ENCODE results near the gene DAZ1. TPM values are rescaled to one million over a fixed set of nuclear protein-coding genes. Genes with fewer than 3 reads are reported as not detected.

DAZ1 gene, protein sequence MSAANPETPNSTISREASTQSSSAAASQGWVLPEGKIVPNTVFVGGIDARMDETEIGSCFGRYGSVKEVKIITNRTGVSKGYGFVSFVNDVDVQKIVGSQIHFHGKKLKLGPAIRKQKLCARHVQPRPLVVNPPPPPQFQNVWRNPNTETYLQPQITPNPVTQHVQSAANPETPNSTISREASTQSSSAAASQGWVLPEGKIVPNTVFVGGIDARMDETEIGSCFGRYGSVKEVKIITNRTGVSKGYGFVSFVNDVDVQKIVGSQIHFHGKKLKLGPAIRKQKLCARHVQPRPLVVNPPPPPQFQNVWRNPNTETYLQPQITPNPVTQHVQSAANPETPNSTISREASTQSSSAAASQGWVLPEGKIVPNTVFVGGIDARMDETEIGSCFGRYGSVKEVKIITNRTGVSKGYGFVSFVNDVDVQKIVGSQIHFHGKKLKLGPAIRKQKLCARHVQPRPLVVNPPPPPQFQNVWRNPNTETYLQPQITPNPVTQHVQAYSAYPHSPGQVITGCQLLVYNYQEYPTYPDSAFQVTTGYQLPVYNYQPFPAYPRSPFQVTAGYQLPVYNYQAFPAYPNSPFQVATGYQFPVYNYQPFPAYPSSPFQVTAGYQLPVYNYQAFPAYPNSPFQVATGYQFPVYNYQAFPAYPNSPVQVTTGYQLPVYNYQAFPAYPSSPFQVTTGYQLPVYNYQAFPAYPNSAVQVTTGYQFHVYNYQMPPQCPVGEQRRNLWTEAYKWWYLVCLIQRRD
- not detected in 2 replicates for total RNA-seq

DNA sequence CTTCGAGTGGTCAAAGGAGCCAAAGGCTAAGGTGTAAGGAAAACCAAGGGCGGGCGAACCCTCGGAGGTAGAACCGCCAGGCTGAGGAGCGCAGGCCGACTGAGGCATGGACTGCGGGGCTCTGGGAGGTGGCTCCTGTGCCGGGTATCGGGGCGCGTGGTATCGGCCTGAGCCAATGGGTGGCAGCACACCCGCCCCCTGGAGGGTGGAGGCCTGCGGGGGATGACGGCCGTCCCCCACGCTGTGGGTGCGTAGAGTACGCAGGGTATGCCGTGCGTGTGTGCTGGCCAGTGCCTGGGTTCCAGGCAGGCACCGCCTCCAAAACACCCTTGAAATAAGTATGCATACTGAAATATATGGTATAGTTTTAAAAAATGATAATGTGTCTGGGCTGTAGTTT, at the start of gene DAZ1:
TSS of gene DAZ1 (minus strand) at position 101 of the 400 bp plus-strand sequence. CDS start 208 bp downstream, outside the sequence.

DNA sequence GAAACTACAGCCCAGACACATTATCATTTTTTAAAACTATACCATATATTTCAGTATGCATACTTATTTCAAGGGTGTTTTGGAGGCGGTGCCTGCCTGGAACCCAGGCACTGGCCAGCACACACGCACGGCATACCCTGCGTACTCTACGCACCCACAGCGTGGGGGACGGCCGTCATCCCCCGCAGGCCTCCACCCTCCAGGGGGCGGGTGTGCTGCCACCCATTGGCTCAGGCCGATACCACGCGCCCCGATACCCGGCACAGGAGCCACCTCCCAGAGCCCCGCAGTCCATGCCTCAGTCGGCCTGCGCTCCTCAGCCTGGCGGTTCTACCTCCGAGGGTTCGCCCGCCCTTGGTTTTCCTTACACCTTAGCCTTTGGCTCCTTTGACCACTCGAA, 20.4 kb upstream of the DAZ1 start, which contains the start of gene DAZ2:
TSS of gene DAZ2 (plus strand) at position 301 of the 400 bp plus-strand sequence. CDS start 208 bp downstream, outside the sequence.

Other genes with a start within 250 kb of the DAZ1 start
- not detected in 2 replicates for gene BPY2, start 214.7 kb downstream of the DAZ1 start, total RNA-seq
- not detected in 2 replicates for gene DAZ2, start 20.5 kb upstream of the DAZ1 start, total RNA-seq